H9 (cell line): ENCODE data around the gene SMAD3. TPM values are rescaled to one million over a fixed set of nuclear protein-coding genes. Genes with fewer than 3 reads are reported as not detected.

Experiments
- DNase-seq: peaks from one replicate; pipeline ENCODE4 v3.0.0-alpha.2; 2017
- H2AFZ ChIP-seq: one replicate; pipeline ENCODE4 v1.6.1; 2013; ENCODE audit warnings: mild to moderate bottlenecking, low read length, control low read depth, moderate library complexity
- H2AK5ac ChIP-seq: 2 replicates; pipeline ENCODE4 v1.6.1; 2013; ENCODE audit warnings: low read length, control low read depth, mixed read lengths; ENCODE audit not compliant: insufficient read length
- H2BK120ac ChIP-seq: one replicate; pipeline ENCODE4 v1.6.1; 2013; ENCODE audit warnings: low read depth, mild to moderate bottlenecking, low read length, control low read depth, inconsistent platforms; ENCODE audit not compliant: poor library complexity, severe bottlenecking
- H2BK12ac ChIP-seq: 2 replicates; pipeline ENCODE4 v1.6.1; 2013; ENCODE audit warnings: low read length, control low read depth, mixed read lengths, low read depth; ENCODE audit not compliant: insufficient read length
- H2BK15ac ChIP-seq: 2 replicates; pipeline ENCODE4 v1.6.1; 2013; ENCODE audit warnings: low read depth, low read length, control low read depth
- H2BK20ac ChIP-seq: one replicate; pipeline ENCODE4 v1.6.1; 2013; ENCODE audit warnings: low read depth, mild to moderate bottlenecking, low read length, control low read depth, inconsistent platforms; ENCODE audit not compliant: poor library complexity, severe bottlenecking
- H2BK5ac ChIP-seq: 2 replicates; pipeline ENCODE4 v1.6.1; 2013; ENCODE audit warnings: low read length, control low read depth, mixed read lengths; ENCODE audit not compliant: insufficient read length
- H3K14ac ChIP-seq: 2 replicates; pipeline ENCODE4 v1.6.1; 2013; ENCODE audit warnings: low read length, control low read depth; ENCODE audit not compliant: insufficient read depth
- H3K18ac ChIP-seq: 2 replicates; pipeline ENCODE4 v1.6.1; 2013; ENCODE audit warnings: low read depth, mild to moderate bottlenecking, mixed read lengths, low read length, control low read depth; ENCODE audit not compliant: insufficient read length
- H3K23ac ChIP-seq: 2 replicates; pipeline ENCODE4 v1.6.1; 2013; ENCODE audit warnings: low read length, control low read depth, mixed read lengths, low read depth; ENCODE audit not compliant: insufficient read length
- H3K23me2 ChIP-seq: 2 replicates; pipeline ENCODE4 v1.6.1; 2013; ENCODE audit warnings: low read depth, mild to moderate bottlenecking, mixed read lengths, low read length, control low read depth; ENCODE audit not compliant: insufficient read length, poor library complexity, severe bottlenecking
- H3K27ac ChIP-seq: 2 replicates; pipeline ENCODE4 v1.5.1; 2013; ENCODE audit warnings: low read length, control low read depth, mixed read lengths, low read depth; ENCODE audit not compliant: insufficient read length
- H3K27me3 ChIP-seq: 2 replicates; pipeline ENCODE4 v1.6.1; 2013; ENCODE audit warnings: low read length, control low read depth, inconsistent platforms; ENCODE audit not compliant: insufficient read depth
- H3K4ac ChIP-seq: 2 replicates; pipeline ENCODE4 v1.6.1; 2013; ENCODE audit warnings: low read depth, mild to moderate bottlenecking, control low read depth, inconsistent platforms, low read length, moderate library complexity
- H3K4me1 ChIP-seq: 2 replicates; pipeline ENCODE4 v1.6.1; 2013; ENCODE audit warnings: low read length, control low read depth, inconsistent platforms; ENCODE audit not compliant: insufficient read depth
- H3K4me2 ChIP-seq: 2 replicates; pipeline ENCODE4 v1.6.1; 2013; ENCODE audit warnings: low read length, control low read depth, mixed read lengths; ENCODE audit not compliant: insufficient read length, insufficient read depth
- H3K56ac ChIP-seq: 2 replicates; pipeline ENCODE4 v1.6.1; 2013; ENCODE audit warnings: low read depth, mild to moderate bottlenecking, mixed read lengths, low read length, control low read depth; ENCODE audit not compliant: insufficient read length
- H3K79me1 ChIP-seq: 2 replicates; pipeline ENCODE4 v1.6.1; 2013; ENCODE audit warnings: low read depth, mild to moderate bottlenecking, moderate library complexity, low read length, control low read depth, inconsistent platforms; ENCODE audit not compliant: insufficient read depth, poor library complexity, severe bottlenecking
- H3K79me2 ChIP-seq: 2 replicates; pipeline ENCODE4 v1.6.1; 2013; ENCODE audit warnings: low read length, control low read depth, inconsistent platforms; ENCODE audit not compliant: insufficient read depth
- H3K9ac ChIP-seq: 2 replicates; pipeline ENCODE4 v1.6.1; 2013; ENCODE audit warnings: low read length, control low read depth, mixed read lengths; ENCODE audit not compliant: insufficient read length; ENCODE audit errors: extremely low read depth
- H3K9me3 ChIP-seq: one replicate; pipeline ENCODE4 v1.6.1; 2013; ENCODE audit warnings: low read depth, low read length, inconsistent platforms; ENCODE audit not compliant: control insufficient read depth
- H3T11ph ChIP-seq: one replicate; pipeline ENCODE4 v1.6.1; 2013; ENCODE audit warnings: mild to moderate bottlenecking, low read length, control low read depth, inconsistent platforms
- H4K20me1 ChIP-seq: one replicate; pipeline ENCODE4 v1.6.1; 2013; ENCODE audit not compliant: control insufficient read depth, insufficient read length, insufficient read depth
- H4K5ac ChIP-seq: 2 replicates; pipeline ENCODE4 v1.6.1; 2013; ENCODE audit warnings: low read depth, mild to moderate bottlenecking, mixed read lengths, low read length, control low read depth; ENCODE audit not compliant: insufficient read length
- H4K8ac ChIP-seq: replicated peaks from 2 replicates; pipeline ENCODE4 v1.6.1; 2013; ENCODE audit warnings: low read length, control low read depth, mixed read lengths, low read depth; ENCODE audit not compliant: insufficient read length
- H4K91ac ChIP-seq: 2 replicates; pipeline ENCODE4 v1.6.1; 2013; ENCODE audit warnings: low read depth, mild to moderate bottlenecking, moderate library complexity, mixed read lengths, low read length, control low read depth; ENCODE audit not compliant: insufficient read length
- H3K27ac Mint-ChIP-seq, 3 experiments: 2 replicates in 2 of 3; 3 replicates in 1 of 3; pipeline ENCODE4 v1.8.0; 2020 to 2021; ENCODE audit warnings: mixed read lengths in 3 of 3, mild to moderate bottlenecking in 1 of 3, moderate library complexity in 1 of 3
- H3K27me3 Mint-ChIP-seq: 2 replicates; pipeline ENCODE4 v1.8.0; 2021; ENCODE audit warnings: low read depth, mild to moderate bottlenecking, moderate library complexity, mixed read lengths
- H3K36me3 Mint-ChIP-seq, 3 experiments: 2 replicates in 2 of 3; 3 replicates in 1 of 3; pipeline ENCODE4 v1.8.0; 2020 to 2021; ENCODE audit warnings: low read depth in 3 of 3, mixed read lengths in 3 of 3; ENCODE audit not compliant: insufficient read depth in 1 of 3
- H3K4me1 Mint-ChIP-seq, 2 experiments: 2 replicates each; pipeline ENCODE4 v1.8.0; 2020; ENCODE audit warnings: mixed read lengths in 2 of 2
- H3K4me3 Mint-ChIP-seq, 2 experiments: 2 replicates in 1 of 2; 3 replicates in 1 of 2; pipeline ENCODE4 v1.8.0; 2020 to 2021; ENCODE audit warnings: mild to moderate bottlenecking in 2 of 2, mixed read lengths in 2 of 2, moderate library complexity in 1 of 2
- H3K9me3 Mint-ChIP-seq, 2 experiments: 2 replicates in 1 of 2; 3 replicates in 1 of 2; pipeline ENCODE4 v1.8.0; 2020; ENCODE audit warnings: mild to moderate bottlenecking in 2 of 2, mixed read lengths in 2 of 2, moderate library complexity in 1 of 2
- CTCF ChIP-seq: fragments of 200-600 bp; sonication (generic); conservative IDR thresholded peaks from 3 replicates; pipeline ENCODE4 v1.8.0; 2021; ENCODE audit warnings: antibody characterized with exemption, mild to moderate bottlenecking
- WGBS: extraction: QIAGEN DNeasy Blood & Tissue Kit; methylation state at CpG from one replicate; pipeline ENCODE4 v1.1.7; 2013; ENCODE audit warnings: missing lambda C conversion rate, low lambda C conversion rate, mixed read lengths; ENCODE audit not compliant: insufficient read length; ENCODE audit errors: extremely low coverage; 5-methylcytosine and 5-hydroxymethylcytosine counted together
- total RNA-seq: library from RNA; stranded (reverse); gene quantifications from 2 replicates; pipeline ENCODE4 v1.2.1, GENCODE V29; 2021

SMAD3 gene
- total RNA-seq, 1 experiment from 2014 or later, result 26.7 TPM

GRCh38 chr15:67225336-67225735 is 159.9 kb downstream of the SMAD3 start:
- no peaks in the 10 kb centered on the region for H3K23me2 ChIP-seq
- no CpG with 5 or more reads among the region's 2 CpGs for WGBS
- H2BK5ac ChIP-seq, result no peak overlapping the region
- no peak for DNase-seq
- no peak overlapping the region for H3K56ac ChIP-seq
- H4K5ac ChIP-seq, result no peak overlapping the region
- no peaks in the 10 kb centered on the region for H3K27me3 ChIP-seq
- no peak overlapping the region for H3K14ac ChIP-seq
- no peak overlapping the region for H3K27ac ChIP-seq
- no peaks in the 10 kb centered on the region for H3K79me2 ChIP-seq
- no peak overlapping the region for H3K9ac ChIP-seq
- Mint-ChIP-seq H3K27ac (no peak overlapping the region), H3K9me3 (no peaks in the 10 kb centered on the region), H3K4me3 (no peak overlapping the region), H3K4me1 (no peaks in the 10 kb centered on the region), H3K36me3 (peaks cover 1 to 15% (median 11%) of the 10 kb centered on the region in 3 experiments; a peak in 4 of 7 replicates), H3K27me3 (no peaks in the 10 kb centered on the region)
- H4K91ac ChIP-seq, result no peak overlapping the region
- no peak overlapping the region for H2BK120ac ChIP-seq
- H4K20me1 ChIP-seq, result no peaks in the 10 kb centered on the region
- no peak for TF ChIP-seq CTCF
- H2BK12ac ChIP-seq, result no peak overlapping the region
- H3K4me1 ChIP-seq, result no peaks in the 10 kb centered on the region
- no peak overlapping the region for H4K8ac ChIP-seq
- H3T11ph ChIP-seq, result no peak overlapping the region
- no peak overlapping the region for H3K4ac ChIP-seq
- H3K4me2 ChIP-seq, result no peak overlapping the region
- H3K18ac ChIP-seq, result no peak overlapping the region
- H2BK15ac ChIP-seq, result no peak overlapping the region
- no peak overlapping the region for H2AFZ ChIP-seq
- no peak overlapping the region for H2BK20ac ChIP-seq
- H3K9me3 ChIP-seq, result no peaks in the 10 kb centered on the region
- no peak overlapping the region for H3K23ac ChIP-seq
- no peak overlapping the region for H2AK5ac ChIP-seq
- H3K79me1 ChIP-seq, result no peaks in the 10 kb centered on the region
